ENCODE results near the gene STPG4.

DNA sequence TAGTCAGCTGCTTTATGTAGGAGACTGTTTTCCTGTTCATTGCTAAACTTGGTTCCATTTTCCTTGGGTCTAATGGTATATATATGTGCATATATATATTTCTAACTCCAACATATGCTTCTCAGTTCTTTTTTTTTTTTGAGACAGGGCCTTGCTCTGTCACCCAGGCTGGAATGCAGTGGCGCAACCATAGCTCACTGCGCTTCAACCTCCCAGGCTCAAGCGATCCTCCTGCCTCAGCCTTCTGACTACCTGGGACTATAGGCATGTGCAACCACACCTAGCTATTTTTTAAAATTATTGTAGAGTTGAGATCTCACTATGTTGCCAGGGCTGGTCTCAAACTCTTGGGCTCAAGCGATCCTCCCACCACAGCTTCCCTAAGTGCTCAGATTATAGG lies 22.1 kb downstream of the STPG4 start:
- TF ChIP-seq POLR2A (IDR thresholded peaks at IDR 0.05): no peak
- TF ChIP-seq, protein P1, sequence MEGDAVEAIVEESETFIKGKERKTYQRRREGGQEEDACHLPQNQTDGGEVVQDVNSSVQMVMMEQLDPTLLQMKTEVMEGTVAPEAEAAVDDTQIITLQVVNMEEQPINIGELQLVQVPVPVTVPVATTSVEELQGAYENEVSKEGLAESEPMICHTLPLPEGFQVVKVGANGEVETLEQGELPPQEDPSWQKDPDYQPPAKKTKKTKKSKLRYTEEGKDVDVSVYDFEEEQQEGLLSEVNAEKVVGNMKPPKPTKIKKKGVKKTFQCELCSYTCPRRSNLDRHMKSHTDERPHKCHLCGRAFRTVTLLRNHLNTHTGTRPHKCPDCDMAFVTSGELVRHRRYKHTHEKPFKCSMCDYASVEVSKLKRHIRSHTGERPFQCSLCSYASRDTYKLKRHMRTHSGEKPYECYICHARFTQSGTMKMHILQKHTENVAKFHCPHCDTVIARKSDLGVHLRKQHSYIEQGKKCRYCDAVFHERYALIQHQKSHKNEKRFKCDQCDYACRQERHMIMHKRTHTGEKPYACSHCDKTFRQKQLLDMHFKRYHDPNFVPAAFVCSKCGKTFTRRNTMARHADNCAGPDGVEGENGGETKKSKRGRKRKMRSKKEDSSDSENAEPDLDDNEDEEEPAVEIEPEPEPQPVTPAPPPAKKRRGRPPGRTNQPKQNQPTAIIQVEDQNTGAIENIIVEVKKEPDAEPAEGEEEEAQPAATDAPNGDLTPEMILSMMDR (IDR thresholded peaks at IDR 0.05): no peak
